Stimulated activated CD8-positive, alpha-beta memory T cell treated with anti-CD3 and anti-CD28 coated beads, Interleukin-7, amount 100 ng/mL, for 48 hours (primary cell): ENCODE measurements around the gene MT1F.
"Not testable (repeated sequence)": the region's sequence is repeated elsewhere in the genome, so short reads cannot be mapped to it uniquely, and the experiment has no call there.

Experiments
- DNase-seq, 2 donors: peaks; one replicate each; pipeline ENCODE4 v3.0.0-alpha.2; 2020; ENCODE audit warnings: low read depth in 1 of 2; ENCODE audit errors: extremely low read depth in 1 of 2

MT1F gene

GRCh38 chr16:56669840-56670619, 12.3 kb downstream of the MT1F start:
- DNase-seq, result no peak

- DNase-seq, result no peak
Observed at GRCh38 chr16:56670620-56670934, 12.8 kb downstream of the MT1F start.

GRCh38 chr16:56671691-56672090, 13.9 kb downstream of the MT1F start:
- DNase-seq, result not testable (repeated sequence)

GRCh38 chr16:56672171-56672570, 14.4 kb downstream of the MT1F start:
- not testable (repeated sequence) for DNase-seq

- DNase-seq, result no peak
Observed at GRCh38 chr16:56672761-56673536, 15.2 kb downstream of the MT1F start.

GRCh38 chr16:56673921-56674320, 16.2 kb downstream of the MT1F start:
- DNase-seq, result no peak

- not testable (repeated sequence) for DNase-seq
Observed at GRCh38 chr16:56674570-56674969, 16.8 kb downstream of the MT1F start.

GRCh38 chr16:56675685-56676210, 18.0 kb downstream of the MT1F start:
- peak in 1 of 2 donors; percentile 57 for DNase-seq

GRCh38 chr16:56677474-56677873, 19.7 kb downstream of the MT1F start:
- DNase-seq, result no peak

GRCh38 chr16:56679078-56679730, 21.4 kb downstream of the MT1F start:
- no peak for DNase-seq

- peak in 1 of 2 donors; percentile 34 for DNase-seq
Observed at GRCh38 chr16:56679818-56680217, 22.1 kb downstream of the MT1F start.

GRCh38 chr16:56681939-56682702, 24.4 kb downstream of the MT1F start, which contains the start of gene MT1X:
Gene MT1X, plus strand, starts transcription at chr16:56682470. Its CDS starts 71 bp downstream, at chr16:56682541.
- peak; percentile 84 to 87 for DNase-seq

- DNase-seq, result no peak
Observed at GRCh38 chr16:56682703-56683397, 25.1 kb downstream of the MT1F start.

- no peak for DNase-seq
Observed at GRCh38 chr16:56683424-56684172, 25.8 kb downstream of the MT1F start.

- no peak for DNase-seq
Observed at GRCh38 chr16:56684256-56684925, 26.6 kb downstream of the MT1F start.

- no peak for DNase-seq
Observed at GRCh38 chr16:56684926-56685590, 27.3 kb downstream of the MT1F start.

GRCh38 chr16:56686758-56687157, 29.0 kb downstream of the MT1F start:
- no peak for DNase-seq

- DNase-seq, result no peak
Observed at GRCh38 chr16:56688762-56689161, 31.0 kb downstream of the MT1F start.
